Stimulated activated CD8-positive, alpha-beta memory T cell treated with anti-CD3 and anti-CD28 coated beads, Interleukin-12 subunit alpha, Interleukin-12 subunit beta, amount 100 ng/mL, for 24 hours (primary cell): ENCODE results near the gene FAM47B.

Experiments used
- DNase-seq: peaks from one replicate; pipeline ENCODE4 v3.0.0-alpha.2; 2020; ENCODE audit errors: extremely low read depth

Gene FAM47B

DNA sequence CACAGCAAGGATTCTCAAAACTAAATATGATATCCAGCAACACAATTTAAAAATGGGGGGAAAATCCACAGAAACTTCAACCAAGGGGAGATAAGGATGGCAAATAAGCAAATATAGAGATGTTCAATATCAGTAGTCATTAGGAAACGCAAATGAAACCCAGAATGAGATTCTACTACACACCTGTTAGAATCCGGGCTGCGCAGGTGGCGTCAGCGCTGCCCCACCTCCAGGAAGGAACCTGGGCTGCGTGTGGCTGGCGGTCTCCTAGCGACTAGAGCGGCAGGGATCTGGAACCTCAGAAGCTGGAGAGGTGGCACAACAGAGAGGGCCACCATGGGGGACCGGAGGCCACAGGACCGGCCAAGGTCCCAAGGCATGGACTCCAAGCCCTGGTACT, at the start of gene FAM47B:
FAM47B (plus strand) TSS at position 301 of the 400 bp plus-strand sequence; CDS start at position 337, 36 bp downstream.
- DNase-seq: no peak

DNA sequence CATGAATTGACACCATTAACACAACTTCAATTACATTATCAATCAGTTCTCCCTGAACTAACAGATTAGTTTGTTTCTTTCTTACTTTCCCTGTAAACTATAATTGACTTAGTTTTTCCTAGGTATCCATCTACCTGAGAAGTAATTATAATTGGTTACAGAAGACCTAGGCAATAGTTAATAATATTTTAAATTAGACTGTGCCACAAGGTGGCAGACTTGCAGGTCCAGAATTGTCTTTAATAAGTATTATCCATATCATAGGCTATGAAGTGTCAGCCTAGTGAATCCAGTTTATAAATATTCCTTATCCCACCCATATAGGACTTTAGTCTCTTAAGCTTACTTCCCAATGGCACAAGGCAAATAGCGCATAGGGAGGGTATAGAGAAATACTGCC, 48.9 kb upstream of the FAM47B start:
- no peak for DNase-seq

DNA sequence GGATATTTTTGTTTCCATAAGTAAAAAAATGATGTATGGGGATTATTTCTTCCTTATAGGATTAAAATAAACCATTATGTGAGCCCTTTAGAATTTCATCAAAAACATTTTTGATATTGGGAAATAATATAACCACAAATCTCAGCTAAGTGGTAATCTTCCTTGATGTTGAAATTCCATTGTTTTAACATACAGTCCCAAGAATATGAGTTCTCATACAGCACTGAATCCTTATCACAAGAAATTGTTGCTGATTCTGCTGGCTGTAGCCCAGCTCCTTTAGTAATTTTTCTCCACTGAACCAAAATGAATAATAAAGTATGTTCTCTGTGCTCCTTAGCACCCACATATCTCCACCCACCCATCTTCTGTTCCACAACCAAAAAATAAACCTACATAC, 41.9 kb upstream of the FAM47B start:
- no peak for DNase-seq

DNA sequence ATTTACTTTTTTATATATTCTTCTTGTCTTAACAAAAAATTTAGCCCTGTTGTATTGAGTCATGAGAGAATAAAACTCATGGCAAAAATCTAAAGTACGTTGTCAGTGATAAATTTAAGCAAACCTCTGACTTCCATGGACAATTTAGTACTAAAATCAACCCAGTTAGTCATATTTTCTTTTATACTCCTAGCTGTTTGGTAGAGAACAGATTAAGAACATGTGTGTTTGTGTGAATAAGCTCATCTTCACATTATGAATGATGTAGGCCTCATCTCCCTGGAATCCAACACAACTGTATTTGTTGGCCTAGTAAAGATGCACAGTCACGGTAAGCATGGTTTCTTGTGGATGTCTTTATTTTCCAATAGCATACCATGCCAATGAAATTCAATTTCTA, 40.8 kb upstream of the FAM47B start:
- no peak for DNase-seq

DNA sequence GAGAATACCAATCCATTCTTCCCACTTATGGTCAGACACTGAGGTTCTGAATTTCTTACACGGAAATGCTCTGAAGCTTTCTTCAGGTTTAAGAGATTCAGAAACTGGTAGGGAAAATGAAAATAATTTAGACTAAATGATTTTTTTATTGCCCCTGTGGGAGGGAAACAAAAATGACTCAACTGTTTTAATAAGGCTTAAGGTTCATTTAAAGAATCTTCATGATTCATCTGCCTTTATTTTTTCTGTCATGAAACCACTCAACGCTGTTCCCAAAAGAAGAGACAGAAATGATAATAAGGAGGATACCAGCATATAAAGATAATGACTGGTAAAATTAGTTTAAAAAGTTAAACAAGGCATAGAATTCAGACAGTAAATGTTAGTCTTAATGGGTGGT, 39.3 kb upstream of the FAM47B start:
- DNase-seq: no peak

DNA sequence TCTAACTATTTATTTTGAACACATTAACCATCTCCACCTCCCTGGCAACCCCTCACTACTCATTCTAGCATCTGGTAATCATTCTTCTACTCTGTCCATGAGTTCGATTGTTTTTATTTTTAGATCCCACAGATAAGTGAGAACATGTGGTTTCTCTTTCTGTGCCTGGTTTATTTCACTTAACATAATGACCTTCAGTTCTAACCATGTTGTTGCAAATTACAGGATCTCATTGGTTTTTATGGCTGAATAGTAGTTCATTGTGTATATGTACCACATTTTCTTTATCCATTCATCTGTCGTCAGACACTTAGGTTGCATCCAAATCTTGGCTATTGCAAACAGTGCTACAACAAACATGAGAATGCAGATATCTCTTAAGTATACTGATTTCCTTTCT, 33.4 kb upstream of the FAM47B start:
- no peak for DNase-seq

DNA sequence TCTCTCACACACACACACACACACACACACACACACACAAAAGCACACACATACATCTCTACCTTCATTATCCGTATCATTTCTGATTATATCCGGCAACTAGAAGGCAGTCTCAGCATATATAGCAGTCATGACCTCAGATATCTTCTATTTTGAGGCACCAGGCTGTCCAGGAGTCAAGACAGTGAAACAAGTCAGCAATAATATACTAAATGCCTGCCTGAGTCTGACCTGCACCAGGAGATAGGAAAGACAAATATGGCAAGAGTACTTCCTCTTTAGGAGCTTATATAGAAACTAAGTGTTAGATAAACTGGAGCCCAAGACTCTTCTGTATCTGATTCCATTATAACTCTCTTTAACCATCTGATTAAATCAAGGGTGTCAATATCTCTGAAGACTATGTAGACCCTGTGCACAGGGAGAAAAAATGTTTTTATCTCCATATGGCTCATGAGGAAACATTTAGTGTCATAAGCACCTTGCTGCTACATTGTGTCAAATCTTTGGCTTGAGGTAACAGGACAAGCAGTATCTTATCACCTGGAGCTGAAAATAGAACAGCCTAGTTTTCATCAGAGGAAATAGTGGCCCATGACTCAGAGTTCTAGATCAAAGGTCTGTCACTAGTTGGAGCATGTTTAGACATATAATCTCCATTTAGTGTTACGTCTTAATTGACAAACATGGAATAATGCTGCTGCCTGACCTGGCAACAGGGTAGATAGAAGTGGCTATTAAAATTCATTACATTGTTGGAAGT, 27.0 kb upstream of the FAM47B start:
- no peak for DNase-seq

DNA sequence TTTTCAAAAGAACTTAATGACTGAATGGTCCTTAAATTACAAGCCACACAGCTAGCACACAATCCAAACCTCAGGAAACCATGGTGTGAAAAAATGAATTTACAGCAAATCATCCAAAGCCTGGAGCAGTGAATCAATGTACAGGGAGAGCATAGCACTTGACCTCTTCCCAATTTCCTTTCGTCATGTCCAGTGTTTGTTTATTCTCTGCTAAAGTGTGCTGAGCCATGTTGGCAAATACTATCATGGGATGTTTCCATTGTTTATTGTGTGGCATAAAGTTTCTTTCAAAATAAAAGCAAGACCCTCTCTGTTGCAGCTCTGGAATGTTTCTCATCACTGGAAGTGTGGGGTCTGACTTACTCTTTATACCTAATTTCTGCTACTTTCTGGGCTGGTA, 25.4 kb upstream of the FAM47B start:
- DNase-seq: no peak

DNA sequence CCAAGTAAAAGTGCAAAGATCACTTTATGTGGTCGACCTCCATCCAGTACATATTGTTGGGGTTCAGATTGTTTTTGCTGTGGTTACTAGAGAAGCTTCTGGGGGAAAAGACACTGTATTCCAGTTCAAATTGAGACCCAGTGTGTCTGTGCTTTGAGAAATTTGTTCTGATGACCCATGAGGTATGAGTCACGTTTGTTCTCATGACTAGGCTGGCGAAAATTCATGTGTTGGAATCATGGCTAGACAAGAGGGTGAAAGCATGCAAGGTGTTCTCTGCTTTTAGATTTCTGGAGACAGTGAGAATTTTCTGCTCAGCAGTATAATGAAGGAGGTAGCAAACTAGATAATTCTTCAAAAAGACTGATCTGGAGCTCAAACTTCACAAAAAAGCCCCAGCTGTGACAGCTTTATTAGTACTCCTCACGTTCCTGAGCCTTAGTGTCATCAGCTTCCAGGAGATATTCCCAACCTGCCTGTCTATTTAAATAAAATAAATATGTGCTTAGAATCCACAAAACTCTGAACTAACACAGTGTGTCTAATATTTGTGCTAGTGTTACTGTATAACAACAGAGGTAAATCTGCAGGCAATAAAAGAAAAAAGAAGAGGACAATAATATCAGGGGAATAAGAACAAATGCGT, 24.4 kb upstream of the FAM47B start:
- no peak for DNase-seq

DNA sequence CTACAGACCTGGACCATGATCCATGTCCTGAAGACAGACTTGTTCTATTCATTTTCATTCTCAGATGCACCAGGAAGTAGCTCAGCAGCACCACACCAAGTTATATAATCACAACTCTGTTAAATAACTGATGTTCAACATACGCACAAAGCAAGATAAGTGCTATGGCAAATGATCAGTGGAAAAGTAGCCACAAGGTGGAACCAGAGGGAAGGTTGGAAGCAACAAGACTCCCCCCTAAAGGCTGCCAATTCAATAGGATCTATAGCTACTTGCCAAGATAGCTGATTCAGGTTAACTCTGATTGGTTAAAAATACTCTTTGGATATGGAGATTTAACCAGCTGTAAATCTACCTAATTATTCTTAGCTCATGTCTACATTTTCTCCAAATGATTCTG, 23.7 kb upstream of the FAM47B start:
- no peak for DNase-seq

DNA sequence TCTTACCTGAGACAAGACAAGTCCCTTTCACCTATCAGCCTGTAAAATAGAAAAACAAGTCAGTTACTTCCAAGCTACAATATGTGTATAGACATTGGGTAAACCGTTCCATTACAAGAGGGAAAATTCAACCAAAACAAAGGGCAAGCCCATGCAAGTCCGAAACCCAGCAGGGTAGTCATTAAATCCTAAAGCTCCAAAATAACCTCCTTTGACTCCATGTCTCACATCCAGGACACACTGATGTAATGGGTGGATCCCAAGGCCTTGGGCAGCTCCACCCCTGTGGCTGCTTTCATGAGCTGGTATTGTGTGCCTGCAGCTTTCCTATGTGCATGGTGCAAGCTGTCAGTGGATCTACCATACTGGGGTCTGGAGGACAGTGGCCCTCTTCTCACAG, 14.7 kb upstream of the FAM47B start:
- DNase-seq: no peak

DNA sequence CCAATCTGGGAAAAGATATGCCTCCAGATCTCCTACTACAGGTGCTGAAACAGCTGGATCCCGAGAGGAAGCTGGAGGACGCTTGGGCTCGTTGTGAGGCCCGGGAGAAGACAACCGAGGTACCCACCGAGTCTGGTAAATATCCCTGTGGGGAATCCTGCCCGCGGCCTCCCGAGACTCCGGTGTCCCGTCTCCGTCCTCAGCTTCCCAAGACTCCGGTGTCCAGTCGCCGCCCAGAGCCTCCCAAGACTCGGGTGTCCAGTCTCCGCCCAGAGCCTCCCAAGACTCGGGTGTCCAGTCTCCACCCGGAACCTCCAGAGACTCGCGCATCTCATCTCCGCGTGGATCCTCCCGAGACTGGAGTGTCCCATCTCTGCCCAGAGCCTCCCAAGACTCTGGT, 639 bp downstream of the FAM47B start:
- DNase-seq: no peak

DNA sequence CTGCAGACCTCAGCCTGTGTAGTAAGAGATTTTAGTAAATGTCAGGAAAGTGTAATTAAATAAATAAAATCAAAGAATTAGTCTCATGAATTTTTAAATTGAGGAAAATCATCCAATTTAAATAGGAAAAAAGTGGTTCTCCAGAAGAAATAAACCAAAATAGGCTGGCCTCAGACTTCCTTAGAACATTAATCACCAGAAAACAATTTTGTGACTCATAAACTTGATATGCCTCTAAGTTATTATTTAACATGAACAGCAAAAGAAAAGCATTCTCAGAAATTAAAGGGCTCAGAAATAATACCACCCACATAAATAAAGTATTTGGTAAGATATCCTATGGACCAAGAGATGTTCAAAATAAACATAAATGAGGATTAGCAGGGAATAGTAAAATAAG, 14.3 kb downstream of the FAM47B start:
- no peak for DNase-seq

DNA sequence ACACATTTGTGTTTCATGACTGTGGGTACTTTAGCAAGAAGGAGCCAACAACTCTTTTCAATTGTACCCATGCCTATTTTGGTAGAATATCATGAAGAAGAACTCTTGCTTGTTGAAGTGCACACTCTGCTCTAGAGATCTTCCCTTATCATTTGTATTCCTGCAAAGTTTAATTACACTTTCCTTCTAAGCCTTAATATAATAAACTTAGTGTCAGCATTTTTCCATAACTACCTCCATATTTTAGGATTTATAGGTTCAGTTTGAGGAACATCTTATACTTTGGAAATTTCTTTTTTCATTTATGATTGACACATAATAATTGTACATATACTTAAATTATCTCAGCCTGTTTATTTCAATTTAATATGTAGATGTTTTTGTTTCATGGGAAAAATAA, 19.1 kb downstream of the FAM47B start:
- DNase-seq: no peak

DNA sequence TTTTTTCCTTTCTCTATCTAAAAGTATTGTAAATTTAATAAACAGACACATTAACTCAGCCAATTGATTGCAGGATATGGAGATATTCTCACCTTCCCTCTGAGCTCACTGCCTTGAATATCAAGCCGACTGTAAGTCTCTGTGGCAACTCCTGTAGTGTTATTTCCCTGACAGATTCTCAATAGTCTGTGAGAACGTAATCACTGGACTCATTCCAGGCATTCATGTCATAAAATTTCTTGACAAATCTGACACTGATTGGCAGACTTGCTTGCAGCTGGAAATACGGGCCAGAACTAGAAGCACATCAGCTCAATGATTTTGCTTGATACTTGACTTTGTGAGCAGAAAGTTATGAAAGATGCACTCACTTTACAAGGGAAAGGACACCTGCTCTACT, 29.6 kb downstream of the FAM47B start:
- DNase-seq: no peak

DNA sequence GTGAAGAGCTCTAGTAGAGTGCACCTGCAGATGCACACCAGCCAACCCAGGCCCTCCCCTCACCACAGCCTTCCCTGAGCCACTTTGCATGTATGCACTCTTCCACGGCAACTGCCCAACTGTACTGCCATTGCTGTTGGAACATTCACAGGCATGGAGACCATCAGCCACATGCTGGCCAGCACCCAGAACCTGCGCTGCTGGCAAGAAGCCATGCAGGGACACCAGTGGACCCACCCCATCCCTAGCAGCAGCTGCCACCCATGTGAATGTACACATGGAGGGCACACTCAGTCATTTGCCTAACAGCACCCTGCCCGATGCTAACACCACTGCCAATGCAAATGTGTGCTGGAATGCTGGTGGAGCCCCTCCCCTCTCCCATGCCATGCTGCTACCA, 35.6 kb downstream of the FAM47B start:
- no peak for DNase-seq

DNA sequence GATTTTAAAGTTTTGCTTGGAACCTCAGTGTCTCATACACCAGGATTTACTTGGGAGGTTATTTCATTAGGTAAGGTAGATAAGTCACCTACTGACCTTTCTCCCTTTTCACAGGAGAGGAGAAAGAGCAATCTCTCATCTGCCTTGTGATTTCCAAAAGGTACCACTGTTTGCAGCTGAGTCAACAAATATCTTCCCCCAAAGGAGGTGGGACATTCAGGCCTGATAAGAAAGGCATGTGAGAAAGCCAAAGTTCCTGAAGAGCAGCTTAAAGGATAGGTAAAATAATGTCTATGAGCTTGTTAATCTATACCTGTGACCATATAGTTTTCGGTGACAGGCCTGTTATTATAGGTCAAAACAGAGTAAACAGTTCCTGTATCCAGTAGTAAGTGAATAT, 45.0 kb downstream of the FAM47B start:
- DNase-seq: no peak
